HG03521 (cell line): ENCODE data around the gene NOL3.
"Not testable (repeated sequence)": the region's sequence is repeated elsewhere in the genome, so short reads cannot be mapped to it uniquely, and the experiment has no call there.

ENCODE experiments used
- ATAC-seq: cut with Tn5 transposase; IDR thresholded peaks from one replicate; pipeline ENCODE4 v1.9.1; 2021; ENCODE audit warnings: mild to moderate bottlenecking, moderate library complexity; ENCODE audit not compliant: unreplicated experiment

Gene NOL3

GRCh38 chr16:67170168-67170948 lies at the start of gene NOL3:
Gene NOL3 (plus strand): TSS chr16:67170538.
- ATAC-seq: no peak

GRCh38 chr16:67122799-67123198 lies 47.5 kb upstream of the NOL3 start:
- ATAC-seq: not testable (repeated sequence)

GRCh38 chr16:67128417-67128816 lies 41.9 kb upstream of the NOL3 start:
- no peak for ATAC-seq

- ATAC-seq: no peak
Measured at GRCh38 chr16:67128887-67129286, 41.5 kb upstream of the NOL3 start.

GRCh38 chr16:67129422-67129821 lies 40.9 kb upstream of the NOL3 start:
- ATAC-seq: no peak

- ATAC-seq: no peak
Measured at GRCh38 chr16:67137605-67138004, 32.7 kb upstream of the NOL3 start.

GRCh38 chr16:67141391-67141790 lies 28.9 kb upstream of the NOL3 start:
- ATAC-seq: no peak

GRCh38 chr16:67142342-67142741 lies 28.0 kb upstream of the NOL3 start:
- no peak for ATAC-seq

GRCh38 chr16:67144943-67145342 lies 25.4 kb upstream of the NOL3 start:
- ATAC-seq: no peak

- ATAC-seq: no peak
Measured at GRCh38 chr16:67145746-67146145, 24.6 kb upstream of the NOL3 start.

GRCh38 chr16:67146523-67147357 lies 23.6 kb upstream of the NOL3 start:
- no peak for ATAC-seq

GRCh38 chr16:67147437-67148140 lies 22.7 kb upstream of the NOL3 start:
- ATAC-seq: no peak

GRCh38 chr16:67148221-67148620 lies 22.1 kb upstream of the NOL3 start:
- no peak for ATAC-seq

GRCh38 chr16:67148656-67149275 lies 21.6 kb upstream of the NOL3 start:
- no peak for ATAC-seq

GRCh38 chr16:67149276-67150046 lies 20.9 kb upstream of the NOL3 start:
- ATAC-seq: no peak

- ATAC-seq: no peak
Measured at GRCh38 chr16:67150047-67150832, 20.1 kb upstream of the NOL3 start.

GRCh38 chr16:67150833-67151396 lies 19.4 kb upstream of the NOL3 start, which contains the start of gene B3GNT9:
Gene B3GNT9 (minus strand): TSS chr16:67150998. CDS start chr16:67150485, 513 bp downstream.
- no peak for ATAC-seq

GRCh38 chr16:67151431-67152097 lies 18.8 kb upstream of the NOL3 start:
- no peak for ATAC-seq
